Activated CD4-positive, CD25-positive, alpha-beta regulatory T cell treated with anti-CD3 and anti-CD28 coated beads, Interleukin-2, amount 50 U/mL, for 24 hours (primary cell): ENCODE data around the gene TBC1D2.

Experiments used
- ATAC-seq, 2 donors: fragments of 150-1000 bp; cut with Tn5 transposase; one replicate each; pipeline ENCODE4 v1.10.0; 2021; ENCODE audit warnings: mild to moderate bottlenecking in 1 of 2, moderate library complexity in 1 of 2

Gene TBC1D2

DNA sequence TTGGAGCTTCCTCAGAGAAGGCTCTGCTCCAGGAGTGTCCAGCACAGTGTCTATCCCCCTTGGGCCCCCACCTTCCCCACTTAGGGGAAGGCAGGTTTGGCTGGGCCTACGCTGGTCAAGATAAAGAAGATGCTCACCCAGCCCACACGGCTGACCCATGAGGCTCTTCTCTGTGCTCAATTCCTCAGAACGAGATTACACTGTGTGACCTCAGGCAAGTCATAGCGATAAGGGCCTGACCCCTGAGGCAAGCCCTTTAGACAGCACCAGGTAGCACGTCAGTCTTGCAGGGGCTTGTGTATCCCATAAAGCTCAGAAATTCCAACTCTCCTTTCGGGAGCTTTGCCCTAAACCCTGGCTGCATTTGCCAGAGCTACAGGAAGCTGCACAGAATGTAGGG is 95.7 kb downstream of the TBC1D2 start:
- no peak for ATAC-seq

DNA sequence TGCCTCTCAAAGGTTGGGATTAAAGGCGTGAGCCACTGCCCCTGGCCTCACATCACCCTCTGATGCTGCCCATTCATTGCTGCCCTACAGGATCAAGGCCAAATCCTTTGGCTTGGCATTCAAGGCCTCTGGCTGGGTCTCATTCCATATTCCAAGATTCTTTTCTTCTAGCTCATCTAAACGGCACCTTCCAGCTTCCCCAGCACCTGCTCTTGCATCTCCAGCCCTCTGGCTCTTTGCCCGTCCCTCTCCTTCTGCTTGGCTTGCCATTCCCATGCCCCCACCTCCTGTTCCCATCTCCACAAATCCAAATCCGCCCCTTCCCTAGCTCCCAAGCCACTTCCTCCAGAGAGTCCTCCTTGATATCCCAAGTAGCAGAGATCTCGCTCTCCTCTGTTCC is 96.1 kb downstream of the TBC1D2 start:
- ATAC-seq, result no peak

DNA sequence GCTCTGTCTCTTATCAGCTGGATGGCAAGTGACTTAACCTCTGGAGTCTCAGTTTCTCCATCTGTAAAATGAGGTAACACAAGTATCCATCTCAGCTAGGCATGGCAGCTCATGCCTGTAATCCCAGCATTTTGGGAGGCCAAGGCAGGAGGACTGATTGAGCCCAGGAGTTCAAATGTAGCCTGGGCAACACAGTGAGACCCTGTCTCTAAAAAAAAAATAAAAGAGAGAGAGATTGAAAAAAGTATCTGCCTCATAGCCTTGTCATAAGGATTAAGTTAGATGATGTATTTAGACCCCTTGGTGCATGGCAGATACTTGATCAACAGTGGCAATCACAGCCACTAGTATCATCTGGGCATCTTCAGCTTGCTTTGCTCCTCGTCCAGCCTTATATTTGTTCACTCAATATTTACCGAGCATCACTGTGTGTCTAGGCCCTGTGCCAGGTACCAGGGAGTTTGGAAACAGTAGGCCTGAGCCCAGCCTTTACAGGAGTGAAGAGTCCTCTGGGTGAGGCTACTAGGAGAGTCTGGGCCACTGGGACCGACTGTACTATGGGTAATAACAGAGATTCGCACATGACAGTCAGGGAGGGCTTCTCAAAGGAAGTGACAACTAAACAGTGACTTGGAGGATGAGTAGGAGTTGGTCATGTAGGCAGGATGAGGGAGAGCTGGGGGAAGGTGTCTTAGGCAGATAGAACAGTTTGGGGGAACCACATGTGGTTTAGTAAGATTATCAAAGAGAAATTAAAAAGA is 97.2 kb downstream of the TBC1D2 start:
- peak in 1 of 2 donors; percentile 67 for ATAC-seq

DNA sequence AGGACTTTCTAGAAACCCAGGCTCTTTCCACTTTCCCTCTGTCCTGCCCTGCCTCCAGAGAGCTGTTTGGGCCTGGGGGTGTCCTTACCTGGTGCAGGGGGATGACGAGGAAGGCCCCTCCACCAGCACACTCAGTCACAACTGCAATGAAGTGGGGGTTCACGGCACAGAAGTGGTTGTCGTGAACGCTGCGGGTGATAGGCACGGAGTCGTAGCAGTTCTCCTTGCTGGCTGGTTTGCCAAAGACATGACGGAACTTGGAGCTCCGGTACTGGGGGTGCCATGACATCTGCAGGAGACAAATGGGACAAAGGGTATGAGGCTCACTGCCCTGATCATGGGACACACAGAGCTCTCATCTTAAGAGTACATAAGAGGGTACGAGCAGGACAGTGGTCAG is 98.1 kb downstream of the TBC1D2 start:
- no peak for ATAC-seq

DNA sequence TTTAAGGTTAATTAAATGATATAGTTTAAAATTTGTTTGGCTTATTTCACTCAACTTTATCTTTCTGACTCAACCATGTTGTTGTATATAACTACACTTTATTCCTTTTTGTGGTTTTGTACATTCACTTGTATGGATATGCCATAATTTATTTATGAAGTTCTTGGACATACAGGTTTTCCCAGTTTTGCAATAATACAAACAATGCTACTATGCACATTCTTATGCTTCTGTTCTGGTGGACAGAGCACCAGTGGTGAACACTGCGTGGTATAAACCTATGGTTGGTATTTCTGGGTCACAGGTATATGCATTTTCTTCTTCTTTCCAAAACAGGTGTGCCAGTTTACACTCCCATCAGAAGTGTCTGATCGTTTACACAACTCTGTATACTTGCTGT is 100.8 kb downstream of the TBC1D2 start:
- no peak for ATAC-seq

DNA sequence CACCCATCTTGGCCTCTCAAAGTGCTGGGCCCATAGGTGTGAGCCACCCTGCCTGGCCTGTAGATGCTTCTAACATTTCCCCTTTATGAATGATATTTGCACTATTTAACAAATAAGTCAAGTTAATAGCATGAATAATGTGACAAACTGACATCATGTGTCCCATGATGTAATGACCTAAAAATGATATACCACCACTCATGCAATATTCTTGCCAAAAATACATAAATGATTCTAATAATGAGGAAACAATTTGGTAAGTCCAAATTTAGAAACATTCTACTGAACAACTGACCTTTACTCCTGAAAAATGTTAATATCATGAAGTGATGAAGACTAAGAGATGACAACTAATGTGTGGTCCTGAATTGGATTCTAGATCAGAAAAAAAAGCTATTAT is 102.9 kb downstream of the TBC1D2 start:
- ATAC-seq, result no peak

DNA sequence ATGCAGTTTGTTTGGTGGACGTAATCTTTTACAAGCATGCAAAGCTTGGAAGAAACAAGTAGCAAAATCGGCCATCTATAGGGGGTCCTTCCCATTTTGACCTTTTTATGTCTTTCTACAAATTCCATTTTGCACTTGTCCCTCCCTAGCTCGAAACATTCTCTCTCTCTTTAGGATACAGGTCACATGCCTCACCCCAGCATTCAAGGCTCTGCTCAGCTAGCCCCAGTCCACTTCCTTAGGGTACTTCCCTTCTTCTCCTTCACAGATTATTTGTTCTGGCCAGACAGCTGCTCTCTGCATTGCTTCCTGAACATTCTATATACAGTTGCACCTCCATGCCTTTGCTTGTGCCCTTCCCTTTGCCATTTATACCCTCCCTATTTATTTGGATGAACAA is 104.7 kb downstream of the TBC1D2 start:
- no peak for ATAC-seq

DNA sequence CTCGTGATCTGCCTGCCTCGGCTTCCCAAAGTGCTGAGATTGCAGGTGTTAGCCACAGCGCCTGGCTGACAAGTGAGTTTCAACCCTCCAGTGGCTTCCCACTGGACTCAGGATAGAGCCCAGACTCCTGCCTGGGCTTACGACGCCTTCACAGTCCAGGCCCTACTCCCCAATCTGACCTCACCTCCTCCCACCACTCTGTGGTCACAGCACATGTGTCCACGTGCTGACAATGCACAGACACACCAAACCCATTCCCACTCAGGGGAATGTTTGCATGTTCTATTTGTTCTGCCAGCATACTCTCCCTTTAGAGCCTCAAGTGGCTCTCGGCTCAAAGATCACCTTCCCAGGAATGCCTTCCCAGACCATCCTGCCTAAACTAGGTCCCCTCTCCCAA is 105.3 kb downstream of the TBC1D2 start:
- ATAC-seq, result no peak

DNA sequence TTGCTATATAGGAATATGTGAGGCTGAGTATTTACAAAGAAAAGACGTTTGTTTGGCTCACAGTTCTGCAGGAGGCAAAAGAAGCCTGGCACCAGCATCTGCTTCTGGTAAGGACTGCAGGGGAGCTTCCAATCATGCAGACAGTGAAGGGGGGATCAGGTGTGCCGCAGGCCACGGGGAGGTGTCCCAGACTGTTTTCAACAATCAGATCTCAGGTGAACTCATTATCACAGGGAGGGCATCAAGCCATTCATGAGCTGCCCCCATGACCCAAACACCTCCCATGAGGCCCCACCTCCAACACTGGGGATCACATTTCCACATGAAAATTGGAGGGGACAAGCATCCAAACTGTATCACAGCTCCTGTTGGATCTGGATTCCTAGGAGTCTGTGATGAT is 106.0 kb downstream of the TBC1D2 start:
- ATAC-seq, result no peak
